DOHH2 (cell line): ENCODE measurements around the gene ARHGAP22.
"Not testable (repeated sequence)": the region's sequence is repeated elsewhere in the genome, so short reads cannot be mapped to it uniquely, and the experiment has no call there.

Source experiments
- H3F3A ChIP-seq: fragments of 200-600 bp; sonication (generic), shearing (Covaris generic); 2 replicates; pipeline ENCODE4 v1.6.0; 2016; ENCODE audit warnings: antibody characterized with exemption, mild to moderate bottlenecking; ENCODE audit not compliant: control insufficient read depth, insufficient read depth
- H3K27ac ChIP-seq: fragments of 200-600 bp; sonication (generic); 2 replicates; pipeline ENCODE4 v1.5.1; 2014; ENCODE audit warnings: low read depth, mild to moderate bottlenecking, low read length, moderate library complexity
- H3K27me3 ChIP-seq: fragments of 200-600 bp; sonication (generic); 2 replicates; pipeline ENCODE4 v1.6.1; 2014; ENCODE audit warnings: mild to moderate bottlenecking, low read length, mixed read lengths; ENCODE audit not compliant: control insufficient read depth
- H3K36me3 ChIP-seq: fragments of 200-600 bp; sonication (generic); 2 replicates; pipeline ENCODE4 v1.6.1; 2014; ENCODE audit warnings: mild to moderate bottlenecking, low read length, moderate library complexity, mixed read lengths; ENCODE audit not compliant: control insufficient read depth
- H3K4me1 ChIP-seq: fragments of 200-600 bp; sonication (generic); 2 replicates; pipeline ENCODE4 v1.6.1; 2014; ENCODE audit warnings: mild to moderate bottlenecking, low read length, mixed read lengths; ENCODE audit not compliant: control insufficient read depth
- H3K4me2 ChIP-seq: fragments of 200-600 bp; sonication (generic); 2 replicates; pipeline ENCODE4 v1.6.0; 2014; ENCODE audit warnings: mild to moderate bottlenecking, low read length, moderate library complexity
- H3K4me3 ChIP-seq: fragments of 200-600 bp; sonication (generic); 2 replicates; pipeline ENCODE4 v1.5.1; 2014; ENCODE audit warnings: mild to moderate bottlenecking, low read length, mixed read lengths
- H3K79me2 ChIP-seq: fragments of 200-600 bp; sonication (generic); 2 replicates; pipeline ENCODE4 v1.6.1; 2014; ENCODE audit warnings: mild to moderate bottlenecking, low read length, mixed read lengths; ENCODE audit not compliant: control insufficient read depth
- H3K9me2 ChIP-seq: fragments of 200-600 bp; sonication (generic); replicated peaks from 2 replicates; pipeline ENCODE4 v1.6.1; 2014; ENCODE audit warnings: mild to moderate bottlenecking, low read length, mixed read lengths; ENCODE audit not compliant: control insufficient read depth
- H3K9me3 ChIP-seq: fragments of 200-600 bp; sonication (generic); 2 replicates; pipeline ENCODE4 v1.6.1; 2014; ENCODE audit warnings: antibody characterized with exemption, low read length, mixed read lengths; ENCODE audit not compliant: control insufficient read depth, insufficient read depth
- H4K20me1 ChIP-seq: fragments of 200-600 bp; sonication (generic); 2 replicates; pipeline ENCODE4 v1.6.0; 2014; ENCODE audit warnings: low read depth, mild to moderate bottlenecking, antibody characterized with exemption, low read length, moderate library complexity; ENCODE audit not compliant: control insufficient read depth, insufficient read depth
- CTCF ChIP-seq: fragments of 200-600 bp; sonication (generic); IDR thresholded peaks from one replicate; pipeline ENCODE4 v1.5.1; 2014; ENCODE audit warnings: antibody characterized with exemption, mild to moderate bottlenecking, low read depth, low read length; ENCODE audit not compliant: poor library complexity, severe bottlenecking
- EZH2phosphoT487 ChIP-seq: fragments of 200-600 bp; sonication (generic); IDR thresholded peaks from 2 replicates; pipeline ENCODE4 v1.6.1; 2017; ENCODE audit warnings: borderline replicate concordance, mild to moderate bottlenecking, antibody characterized with exemption, low read length, moderate library complexity, mixed read lengths

Gene ARHGAP22

GRCh38 chr10:48649349-48649944 lies 44.6 kb upstream of the ARHGAP22 start:
- Histone ChIP-seq H3K36me3 (no peaks in the 10 kb centered on the region), H3K27me3 (peaks cover 58% of the 10 kb centered on the region), H3K79me2 (no peaks in the 10 kb centered on the region), H3K4me3 (no peak overlapping the region), H3K27ac (no peak overlapping the region), H3F3A (no peaks in the 10 kb centered on the region), H3K9me3 (no peaks in the 10 kb centered on the region), H3K4me1 (no peaks in the 10 kb centered on the region; the same call in 1 of the 2 replicates), H3K4me2 (no peak overlapping the region), H4K20me1 (no peaks in the 10 kb centered on the region), H3K9me2 (no peaks in the 10 kb centered on the region)
- TF ChIP-seq CTCF (no peak), EZH2phosphoT487 (no peak)

- Histone ChIP-seq H3K4me1 (no peaks in the 10 kb centered on the region; the same call in 1 of the 2 replicates), H3K27me3 (peaks cover 48% of the 10 kb centered on the region), H4K20me1 (no peaks in the 10 kb centered on the region), H3K4me2 (no peak overlapping the region), H3F3A (no peaks in the 10 kb centered on the region), H3K36me3 (no peaks in the 10 kb centered on the region), H3K9me2 (no peaks in the 10 kb centered on the region), H3K27ac (no peak overlapping the region), H3K4me3 (no peak overlapping the region), H3K79me2 (no peaks in the 10 kb centered on the region), H3K9me3 (no peaks in the 10 kb centered on the region)
- TF ChIP-seq CTCF = no peak
- no peak for TF ChIP-seq EZH2phosphoT487
Observed at GRCh38 chr10:48648172-48648942, 43.5 kb upstream of the ARHGAP22 start.

- not testable (repeated sequence) for H3K4me2 ChIP-seq, H4K20me1 ChIP-seq, H3K36me3 ChIP-seq, H3K9me3 ChIP-seq, H3K27ac ChIP-seq, H3K9me2 ChIP-seq, H3K4me1 ChIP-seq, H3K4me3 ChIP-seq, H3K79me2 ChIP-seq, H3F3A ChIP-seq
- peaks cover 36% of the 10 kb centered on the region for H3K27me3 ChIP-seq
Observed at GRCh38 chr10:48647073-48647472, 42.2 kb upstream of the ARHGAP22 start.

- H3F3A ChIP-seq = no peaks in the 10 kb centered on the region
- H3K4me1 ChIP-seq = no peaks in the 10 kb centered on the region; the same call in 1 of the 2 replicates
- H3K36me3 ChIP-seq = no peaks in the 10 kb centered on the region
- peaks cover 24% of the 10 kb centered on the region for H3K27me3 ChIP-seq
- H3K9me2 ChIP-seq = no peaks in the 10 kb centered on the region
- no peak overlapping the region for H3K27ac ChIP-seq
- H3K4me3 ChIP-seq = no peak overlapping the region
- no peaks in the 10 kb centered on the region for H4K20me1 ChIP-seq
- no peak for TF ChIP-seq EZH2phosphoT487
- TF ChIP-seq CTCF = no peak
- H3K79me2 ChIP-seq = no peaks in the 10 kb centered on the region
- no peaks in the 10 kb centered on the region for H3K9me3 ChIP-seq
- no peak overlapping the region for H3K4me2 ChIP-seq
Observed at GRCh38 chr10:48645600-48645999, 40.7 kb upstream of the ARHGAP22 start.

GRCh38 chr10:48641099-48641690 lies 36.3 kb upstream of the ARHGAP22 start:
- H3K4me2 ChIP-seq, H3K36me3 ChIP-seq, H3F3A ChIP-seq, H3K4me3 ChIP-seq, H3K4me1 ChIP-seq, H3K9me3 ChIP-seq, H3K79me2 ChIP-seq, H4K20me1 ChIP-seq, H3K9me2 ChIP-seq, H3K27ac ChIP-seq: not testable (repeated sequence)
- peaks cover 21% of the 10 kb centered on the region for H3K27me3 ChIP-seq
